HepG2 (cell line): Measurements from ENCODE around the gene TLR6. TPM values are rescaled to one million over a fixed set of nuclear protein-coding genes. Genes with fewer than 3 reads are reported as not detected.

Experiments
- BRD4 ChIP-seq: sonication (generic); formaldehyde crosslinking; IDR thresholded peaks from 2 replicates; pipeline ENCODE4 v1.4.0; 2020; ENCODE audit warnings: missing genetic modification reagents
- CEBPG ChIP-seq: IDR thresholded peaks from 2 replicates; pipeline ENCODE4 v1.6.1; 2016
- SYNCRIP ChIP-seq: fragments of 200-400 bp; formaldehyde crosslinking; IDR thresholded peaks from 2 replicates; pipeline ENCODE4 v1.6.1; 2018; ENCODE audit warnings: mild to moderate bottlenecking, low read depth, low read length; ENCODE audit not compliant: insufficient read depth
- ZSCAN29 ChIP-seq: sonication (generic); formaldehyde crosslinking; conservative IDR thresholded peaks from 2 replicates; pipeline ENCODE4 v1.4.0; 2020; ENCODE audit warnings: mild to moderate bottlenecking, missing genetic modification reagents
- polyA plus RNA-seq, 8 experiments: library from polyadenylated mRNA; depleted of rRNA in 3 of 8; stranded (reverse) in 7 of 8; unstranded in 1 of 8; fragments of >200 nt; fragmentation: Illumina TruSeq in 4 of 8; extraction: Trizol in 4 of 8; gene quantifications; 2 replicates each; pipeline versions ENCODE4 v1.2.1 to v1.2.3, GENCODE V29; 2011 to 2016; ENCODE audit warnings: low read depth in 4 of 8, missing spikeins in 1 of 8, mixed read lengths in 1 of 8; ENCODE audit not compliant: insufficient read depth in 1 of 8
- total RNA-seq, 5 experiments: library from RNA; depleted of rRNA; stranded (reverse); fragments of >200 nt; fragmentation: Illumina TruSeq; extraction: Trizol; gene quantifications; 2 replicates each; pipeline ENCODE4 v1.2.3, GENCODE V29; 2016; ENCODE audit warnings: low read depth in 1 of 5
- TF ChIP-seq, protein P1 (sequence below): sonication (generic); formaldehyde crosslinking; conservative IDR thresholded peaks from 2 replicates; pipeline ENCODE4 v1.4.0; 2020; ENCODE audit warnings: missing genetic modification reagents
- TF ChIP-seq, protein P2 (sequence below): IDR thresholded peaks from 2 replicates; pipeline ENCODE4 v1.4.0; 2020; ENCODE audit warnings: mild to moderate bottlenecking, missing genetic modification reagents
- TF ChIP-seq, protein P3 (sequence below): sonication (generic); formaldehyde crosslinking; IDR thresholded peaks from 2 replicates; pipeline ENCODE4 v1.8.0; 2022; ENCODE audit warnings: mild to moderate bottlenecking, missing genetic modification reagents
- TF ChIP-seq, protein P4 (sequence below): sonication (generic); formaldehyde crosslinking; IDR thresholded peaks from 2 replicates; pipeline ENCODE4 v1.4.0; 2020; ENCODE audit warnings: missing genetic modification reagents, borderline replicate concordance
- TF ChIP-seq, protein P5 (sequence below): sonication (generic); formaldehyde crosslinking; IDR thresholded peaks from 2 replicates; pipeline ENCODE4 v1.5.0; 2020; ENCODE audit warnings: missing genetic modification reagents
- TF ChIP-seq, protein P6 (sequence below): sonication (generic); formaldehyde crosslinking; IDR thresholded peaks from 2 replicates; pipeline ENCODE4 v1.4.0; 2020; ENCODE audit warnings: missing genetic modification reagents

Gene TLR6
- total and polyA plus RNA-seq, 2 of the 13 experiments (the other 11 are each of a cell fraction or from before 2014, with no cell fraction given) = 0.33 to 0.71 TPM

DNA sequence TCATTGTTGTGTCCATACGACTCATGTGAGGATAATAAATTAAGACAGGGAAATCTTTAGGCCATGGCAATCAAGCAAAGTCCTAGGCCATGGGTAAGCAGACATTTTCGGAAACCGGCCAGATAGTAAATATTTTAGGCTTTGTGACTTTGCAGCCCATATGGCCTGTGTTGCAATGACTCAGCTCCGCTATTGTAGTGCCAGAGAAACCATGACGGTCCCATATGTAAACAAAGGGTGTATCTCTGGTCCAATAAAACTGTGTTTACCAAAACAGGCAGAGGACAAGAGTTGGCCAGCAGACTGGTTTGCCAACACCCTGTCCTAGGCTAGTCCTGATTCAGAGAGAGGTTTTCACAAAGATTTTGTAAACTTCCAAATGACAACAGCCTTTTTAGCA, 16.0 kb upstream of the TLR6 start (continued):
- TF ChIP-seq, protein P1, sequence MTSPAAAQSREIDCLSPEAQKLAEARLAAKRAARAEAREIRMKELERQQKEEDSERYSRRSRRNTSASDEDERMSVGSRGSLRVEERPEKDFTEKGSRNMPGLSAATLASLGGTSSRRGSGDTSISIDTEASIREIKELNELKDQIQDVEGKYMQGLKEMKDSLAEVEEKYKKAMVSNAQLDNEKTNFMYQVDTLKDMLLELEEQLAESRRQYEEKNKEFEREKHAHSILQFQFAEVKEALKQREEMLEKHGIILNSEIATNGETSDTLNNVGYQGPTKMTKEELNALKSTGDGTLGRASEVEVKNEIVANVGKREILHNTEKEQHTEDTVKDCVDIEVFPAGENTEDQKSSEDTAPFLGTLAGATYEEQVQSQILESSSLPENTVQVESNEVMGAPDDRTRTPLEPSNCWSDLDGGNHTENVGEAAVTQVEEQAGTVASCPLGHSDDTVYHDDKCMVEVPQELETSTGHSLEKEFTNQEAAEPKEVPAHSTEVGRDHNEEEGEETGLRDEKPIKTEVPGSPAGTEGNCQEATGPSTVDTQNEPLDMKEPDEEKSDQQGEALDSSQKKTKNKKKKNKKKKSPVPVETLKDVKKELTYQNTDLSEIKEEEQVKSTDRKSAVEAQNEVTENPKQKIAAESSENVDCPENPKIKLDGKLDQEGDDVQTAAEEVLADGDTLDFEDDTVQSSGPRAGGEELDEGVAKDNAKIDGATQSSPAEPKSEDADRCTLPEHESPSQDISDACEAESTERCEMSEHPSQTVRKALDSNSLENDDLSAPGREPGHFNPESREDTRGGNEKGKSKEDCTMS (CRISPR knock-in tag) = no peak
- TF ChIP-seq, protein P2, sequence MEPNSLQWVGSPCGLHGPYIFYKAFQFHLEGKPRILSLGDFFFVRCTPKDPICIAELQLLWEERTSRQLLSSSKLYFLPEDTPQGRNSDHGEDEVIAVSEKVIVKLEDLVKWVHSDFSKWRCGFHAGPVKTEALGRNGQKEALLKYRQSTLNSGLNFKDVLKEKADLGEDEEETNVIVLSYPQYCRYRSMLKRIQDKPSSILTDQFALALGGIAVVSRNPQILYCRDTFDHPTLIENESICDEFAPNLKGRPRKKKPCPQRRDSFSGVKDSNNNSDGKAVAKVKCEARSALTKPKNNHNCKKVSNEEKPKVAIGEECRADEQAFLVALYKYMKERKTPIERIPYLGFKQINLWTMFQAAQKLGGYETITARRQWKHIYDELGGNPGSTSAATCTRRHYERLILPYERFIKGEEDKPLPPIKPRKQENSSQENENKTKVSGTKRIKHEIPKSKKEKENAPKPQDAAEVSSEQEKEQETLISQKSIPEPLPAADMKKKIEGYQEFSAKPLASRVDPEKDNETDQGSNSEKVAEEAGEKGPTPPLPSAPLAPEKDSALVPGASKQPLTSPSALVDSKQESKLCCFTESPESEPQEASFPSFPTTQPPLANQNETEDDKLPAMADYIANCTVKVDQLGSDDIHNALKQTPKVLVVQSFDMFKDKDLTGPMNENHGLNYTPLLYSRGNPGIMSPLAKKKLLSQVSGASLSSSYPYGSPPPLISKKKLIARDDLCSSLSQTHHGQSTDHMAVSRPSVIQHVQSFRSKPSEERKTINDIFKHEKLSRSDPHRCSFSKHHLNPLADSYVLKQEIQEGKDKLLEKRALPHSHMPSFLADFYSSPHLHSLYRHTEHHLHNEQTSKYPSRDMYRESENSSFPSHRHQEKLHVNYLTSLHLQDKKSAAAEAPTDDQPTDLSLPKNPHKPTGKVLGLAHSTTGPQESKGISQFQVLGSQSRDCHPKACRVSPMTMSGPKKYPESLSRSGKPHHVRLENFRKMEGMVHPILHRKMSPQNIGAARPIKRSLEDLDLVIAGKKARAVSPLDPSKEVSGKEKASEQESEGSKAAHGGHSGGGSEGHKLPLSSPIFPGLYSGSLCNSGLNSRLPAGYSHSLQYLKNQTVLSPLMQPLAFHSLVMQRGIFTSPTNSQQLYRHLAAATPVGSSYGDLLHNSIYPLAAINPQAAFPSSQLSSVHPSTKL (CRISPR knock-in tag) = peak; percentile 83
- TF ChIP-seq, protein P3, sequence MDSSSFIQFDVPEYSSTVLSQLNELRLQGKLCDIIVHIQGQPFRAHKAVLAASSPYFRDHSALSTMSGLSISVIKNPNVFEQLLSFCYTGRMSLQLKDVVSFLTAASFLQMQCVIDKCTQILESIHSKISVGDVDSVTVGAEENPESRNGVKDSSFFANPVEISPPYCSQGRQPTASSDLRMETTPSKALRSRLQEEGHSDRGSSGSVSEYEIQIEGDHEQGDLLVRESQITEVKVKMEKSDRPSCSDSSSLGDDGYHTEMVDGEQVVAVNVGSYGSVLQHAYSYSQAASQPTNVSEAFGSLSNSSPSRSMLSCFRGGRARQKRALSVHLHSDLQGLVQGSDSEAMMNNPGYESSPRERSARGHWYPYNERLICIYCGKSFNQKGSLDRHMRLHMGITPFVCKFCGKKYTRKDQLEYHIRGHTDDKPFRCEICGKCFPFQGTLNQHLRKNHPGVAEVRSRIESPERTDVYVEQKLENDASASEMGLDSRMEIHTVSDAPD (CRISPR knock-in tag) = peak; percentile 90
- no peak for TF ChIP-seq BRD4
- TF ChIP-seq, protein P4, sequence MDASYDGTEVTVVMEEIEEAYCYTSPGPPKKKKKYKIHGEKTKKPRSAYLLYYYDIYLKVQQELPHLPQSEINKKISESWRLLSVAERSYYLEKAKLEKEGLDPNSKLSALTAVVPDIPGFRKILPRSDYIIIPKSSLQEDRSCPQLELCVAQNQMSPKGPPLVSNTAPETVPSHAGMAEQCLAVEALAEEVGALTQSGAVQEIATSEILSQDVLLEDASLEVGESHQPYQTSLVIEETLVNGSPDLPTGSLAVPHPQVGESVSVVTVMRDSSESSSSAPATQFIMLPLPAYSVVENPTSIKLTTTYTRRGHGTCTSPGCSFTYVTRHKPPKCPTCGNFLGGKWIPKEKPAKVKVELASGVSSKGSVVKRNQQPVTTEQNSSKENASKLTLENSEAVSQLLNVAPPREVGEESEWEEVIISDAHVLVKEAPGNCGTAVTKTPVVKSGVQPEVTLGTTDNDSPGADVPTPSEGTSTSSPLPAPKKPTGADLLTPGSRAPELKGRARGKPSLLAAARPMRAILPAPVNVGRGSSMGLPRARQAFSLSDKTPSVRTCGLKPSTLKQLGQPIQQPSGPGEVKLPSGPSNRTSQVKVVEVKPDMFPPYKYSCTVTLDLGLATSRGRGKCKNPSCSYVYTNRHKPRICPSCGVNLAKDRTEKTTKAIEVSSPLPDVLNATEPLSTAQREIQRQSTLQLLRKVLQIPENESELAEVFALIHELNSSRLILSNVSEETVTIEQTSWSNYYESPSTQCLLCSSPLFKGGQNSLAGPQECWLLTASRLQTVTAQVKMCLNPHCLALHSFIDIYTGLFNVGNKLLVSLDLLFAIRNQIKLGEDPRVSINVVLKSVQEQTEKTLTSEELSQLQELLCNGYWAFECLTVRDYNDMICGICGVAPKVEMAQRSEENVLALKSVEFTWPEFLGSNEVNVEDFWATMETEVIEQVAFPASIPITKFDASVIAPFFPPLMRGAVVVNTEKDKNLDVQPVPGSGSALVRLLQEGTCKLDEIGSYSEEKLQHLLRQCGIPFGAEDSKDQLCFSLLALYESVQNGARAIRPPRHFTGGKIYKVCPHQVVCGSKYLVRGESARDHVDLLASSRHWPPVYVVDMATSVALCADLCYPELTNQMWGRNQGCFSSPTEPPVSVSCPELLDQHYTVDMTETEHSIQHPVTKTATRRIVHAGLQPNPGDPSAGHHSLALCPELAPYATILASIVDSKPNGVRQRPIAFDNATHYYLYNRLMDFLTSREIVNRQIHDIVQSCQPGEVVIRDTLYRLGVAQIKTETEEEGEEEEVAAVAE = peak; percentile 59; the same call in 1 of the 2 replicates
- TF ChIP-seq SYNCRIP = no peak
- no peak for TF ChIP-seq ZSCAN29 (CRISPR knock-in tag)
- TF ChIP-seq, protein P5, sequence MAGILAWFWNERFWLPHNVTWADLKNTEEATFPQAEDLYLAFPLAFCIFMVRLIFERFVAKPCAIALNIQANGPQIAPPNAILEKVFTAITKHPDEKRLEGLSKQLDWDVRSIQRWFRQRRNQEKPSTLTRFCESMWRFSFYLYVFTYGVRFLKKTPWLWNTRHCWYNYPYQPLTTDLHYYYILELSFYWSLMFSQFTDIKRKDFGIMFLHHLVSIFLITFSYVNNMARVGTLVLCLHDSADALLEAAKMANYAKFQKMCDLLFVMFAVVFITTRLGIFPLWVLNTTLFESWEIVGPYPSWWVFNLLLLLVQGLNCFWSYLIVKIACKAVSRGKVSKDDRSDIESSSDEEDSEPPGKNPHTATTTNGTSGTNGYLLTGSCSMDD (CRISPR knock-in tag) = no peak
- TF ChIP-seq, protein P6, sequence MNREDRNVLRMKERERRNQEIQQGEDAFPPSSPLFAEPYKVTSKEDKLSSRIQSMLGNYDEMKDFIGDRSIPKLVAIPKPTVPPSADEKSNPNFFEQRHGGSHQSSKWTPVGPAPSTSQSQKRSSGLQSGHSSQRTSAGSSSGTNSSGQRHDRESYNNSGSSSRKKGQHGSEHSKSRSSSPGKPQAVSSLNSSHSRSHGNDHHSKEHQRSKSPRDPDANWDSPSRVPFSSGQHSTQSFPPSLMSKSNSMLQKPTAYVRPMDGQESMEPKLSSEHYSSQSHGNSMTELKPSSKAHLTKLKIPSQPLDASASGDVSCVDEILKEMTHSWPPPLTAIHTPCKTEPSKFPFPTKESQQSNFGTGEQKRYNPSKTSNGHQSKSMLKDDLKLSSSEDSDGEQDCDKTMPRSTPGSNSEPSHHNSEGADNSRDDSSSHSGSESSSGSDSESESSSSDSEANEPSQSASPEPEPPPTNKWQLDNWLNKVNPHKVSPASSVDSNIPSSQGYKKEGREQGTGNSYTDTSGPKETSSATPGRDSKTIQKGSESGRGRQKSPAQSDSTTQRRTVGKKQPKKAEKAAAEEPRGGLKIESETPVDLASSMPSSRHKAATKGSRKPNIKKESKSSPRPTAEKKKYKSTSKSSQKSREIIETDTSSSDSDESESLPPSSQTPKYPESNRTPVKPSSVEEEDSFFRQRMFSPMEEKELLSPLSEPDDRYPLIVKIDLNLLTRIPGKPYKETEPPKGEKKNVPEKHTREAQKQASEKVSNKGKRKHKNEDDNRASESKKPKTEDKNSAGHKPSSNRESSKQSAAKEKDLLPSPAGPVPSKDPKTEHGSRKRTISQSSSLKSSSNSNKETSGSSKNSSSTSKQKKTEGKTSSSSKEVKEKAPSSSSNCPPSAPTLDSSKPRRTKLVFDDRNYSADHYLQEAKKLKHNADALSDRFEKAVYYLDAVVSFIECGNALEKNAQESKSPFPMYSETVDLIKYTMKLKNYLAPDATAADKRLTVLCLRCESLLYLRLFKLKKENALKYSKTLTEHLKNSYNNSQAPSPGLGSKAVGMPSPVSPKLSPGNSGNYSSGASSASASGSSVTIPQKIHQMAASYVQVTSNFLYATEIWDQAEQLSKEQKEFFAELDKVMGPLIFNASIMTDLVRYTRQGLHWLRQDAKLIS (CRISPR knock-in tag) = no peak
- peak; percentile 87 for TF ChIP-seq CEBPG (CRISPR knock-in tag)
